Astrocyte (in vitro differentiated cells and primary cell): ENCODE measurements around the gene INSYN2B.

Experiments used
- CTCF ChIP-seq: IDR thresholded peaks from 2 replicates; pipeline ENCODE4 v1.5.1; 2011; ENCODE audit warnings: low read depth, mild to moderate bottlenecking, inconsistent platforms, low read length, moderate library complexity; ENCODE audit not compliant: insufficient read depth
- EZH2 ChIP-seq: IDR thresholded peaks from 2 replicates; pipeline ENCODE4 v1.6.1; 2012; ENCODE audit warnings: mild to moderate bottlenecking, low read length, inconsistent platforms; ENCODE audit not compliant: insufficient read depth

GRCh38 chr5:169832845-169833244 lies 147.4 kb downstream of the INSYN2B start:
- TF ChIP-seq CTCF (no peak), EZH2 (no peak)
